GM12801 (cell line): ENCODE measurements around the gene ADAMTSL4.

Experiments used
- TF ChIP-seq, protein P1 (sequence below): IDR thresholded peaks from one replicate; pipeline ENCODE4 v1.5.1; 2011; ENCODE audit warnings: control low read depth; ENCODE audit not compliant: insufficient read length; ENCODE audit errors: extremely low read depth

The ADAMTSL4 gene

DNA sequence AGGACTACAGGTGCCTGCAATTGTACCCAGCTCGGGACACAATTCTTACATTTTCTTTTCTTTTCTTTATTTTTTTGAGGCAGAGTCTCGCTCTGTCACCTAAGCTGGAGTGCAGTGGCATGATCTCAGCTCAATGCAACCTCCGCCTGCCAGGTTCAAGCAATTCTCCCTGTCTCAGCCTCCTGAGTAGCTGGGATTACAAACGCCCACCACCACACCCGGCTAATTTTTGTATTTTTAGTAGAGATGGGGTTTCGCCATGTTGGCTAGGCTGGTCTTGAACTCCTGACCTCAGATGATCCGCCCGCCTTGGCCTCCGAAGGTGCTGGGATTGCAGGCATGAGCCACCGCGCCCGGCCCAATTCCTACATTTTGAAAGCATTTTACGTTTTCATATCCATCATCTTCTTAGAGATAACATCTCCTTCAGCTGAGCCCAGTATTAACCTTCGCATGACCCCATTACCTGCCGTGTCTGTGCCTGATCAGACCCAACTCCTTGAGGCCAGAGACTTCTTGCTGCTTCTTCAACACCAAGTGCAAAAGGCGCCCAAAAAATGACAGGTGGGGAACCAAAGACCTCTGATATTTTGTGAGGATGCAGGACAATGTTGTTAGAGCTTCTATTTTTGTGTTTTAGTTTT lies 2.8 kb upstream of the ADAMTSL4 start:
- TF ChIP-seq, protein P1, sequence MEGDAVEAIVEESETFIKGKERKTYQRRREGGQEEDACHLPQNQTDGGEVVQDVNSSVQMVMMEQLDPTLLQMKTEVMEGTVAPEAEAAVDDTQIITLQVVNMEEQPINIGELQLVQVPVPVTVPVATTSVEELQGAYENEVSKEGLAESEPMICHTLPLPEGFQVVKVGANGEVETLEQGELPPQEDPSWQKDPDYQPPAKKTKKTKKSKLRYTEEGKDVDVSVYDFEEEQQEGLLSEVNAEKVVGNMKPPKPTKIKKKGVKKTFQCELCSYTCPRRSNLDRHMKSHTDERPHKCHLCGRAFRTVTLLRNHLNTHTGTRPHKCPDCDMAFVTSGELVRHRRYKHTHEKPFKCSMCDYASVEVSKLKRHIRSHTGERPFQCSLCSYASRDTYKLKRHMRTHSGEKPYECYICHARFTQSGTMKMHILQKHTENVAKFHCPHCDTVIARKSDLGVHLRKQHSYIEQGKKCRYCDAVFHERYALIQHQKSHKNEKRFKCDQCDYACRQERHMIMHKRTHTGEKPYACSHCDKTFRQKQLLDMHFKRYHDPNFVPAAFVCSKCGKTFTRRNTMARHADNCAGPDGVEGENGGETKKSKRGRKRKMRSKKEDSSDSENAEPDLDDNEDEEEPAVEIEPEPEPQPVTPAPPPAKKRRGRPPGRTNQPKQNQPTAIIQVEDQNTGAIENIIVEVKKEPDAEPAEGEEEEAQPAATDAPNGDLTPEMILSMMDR = no peak

DNA sequence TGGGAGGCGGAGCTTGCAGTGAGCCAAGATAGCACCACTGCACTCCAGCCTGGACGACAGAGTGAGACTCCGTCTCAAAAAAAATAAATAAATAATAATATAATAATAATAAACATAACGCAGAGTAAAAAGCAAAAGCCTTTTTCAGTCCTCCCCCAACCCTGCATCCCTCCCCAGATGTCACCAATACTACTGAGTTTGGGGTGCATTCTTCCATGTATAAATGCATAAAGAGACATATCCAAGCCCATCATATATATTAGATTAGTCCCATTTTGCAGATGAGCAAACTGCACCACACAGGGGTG lies 930 bp upstream of the ADAMTSL4 start:
- TF ChIP-seq, protein P1 = no peak

DNA sequence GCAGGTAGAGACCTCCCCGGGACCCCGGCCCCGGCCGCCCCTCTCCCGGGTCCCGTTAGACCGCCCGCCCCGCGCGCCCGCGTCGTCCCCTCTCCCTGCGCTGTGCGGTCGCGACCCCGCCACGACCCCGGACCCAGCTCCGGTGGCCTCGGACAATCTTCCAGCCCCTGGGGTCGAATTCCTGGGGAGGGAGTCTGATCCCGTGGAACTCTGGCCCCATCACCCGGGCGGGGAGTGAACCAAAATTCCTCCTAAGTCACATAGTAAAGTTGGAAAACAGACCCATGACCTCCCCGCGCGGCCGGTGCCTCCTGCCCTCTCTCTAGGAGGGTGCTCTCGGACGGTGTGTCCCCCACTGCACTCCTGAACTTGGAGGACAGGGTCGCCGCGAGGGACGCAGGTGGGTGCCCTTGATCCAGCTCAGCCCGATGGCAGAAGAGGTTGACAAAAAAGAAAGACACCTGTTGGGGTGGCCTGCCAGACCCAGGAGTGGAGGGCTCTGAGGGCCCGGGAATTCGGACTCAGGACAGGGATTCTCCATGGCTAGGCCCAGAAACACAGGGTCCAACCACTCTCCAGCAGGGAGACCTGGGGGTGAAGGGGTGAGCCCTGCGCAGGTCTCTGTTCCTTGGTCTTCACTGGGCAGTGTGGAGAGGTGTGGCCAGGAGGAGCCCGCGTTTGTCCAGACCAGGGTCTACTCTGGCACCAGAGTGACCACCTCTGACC lies 451 bp downstream of the ADAMTSL4 start:
- TF ChIP-seq, protein P1 = no peak

DNA sequence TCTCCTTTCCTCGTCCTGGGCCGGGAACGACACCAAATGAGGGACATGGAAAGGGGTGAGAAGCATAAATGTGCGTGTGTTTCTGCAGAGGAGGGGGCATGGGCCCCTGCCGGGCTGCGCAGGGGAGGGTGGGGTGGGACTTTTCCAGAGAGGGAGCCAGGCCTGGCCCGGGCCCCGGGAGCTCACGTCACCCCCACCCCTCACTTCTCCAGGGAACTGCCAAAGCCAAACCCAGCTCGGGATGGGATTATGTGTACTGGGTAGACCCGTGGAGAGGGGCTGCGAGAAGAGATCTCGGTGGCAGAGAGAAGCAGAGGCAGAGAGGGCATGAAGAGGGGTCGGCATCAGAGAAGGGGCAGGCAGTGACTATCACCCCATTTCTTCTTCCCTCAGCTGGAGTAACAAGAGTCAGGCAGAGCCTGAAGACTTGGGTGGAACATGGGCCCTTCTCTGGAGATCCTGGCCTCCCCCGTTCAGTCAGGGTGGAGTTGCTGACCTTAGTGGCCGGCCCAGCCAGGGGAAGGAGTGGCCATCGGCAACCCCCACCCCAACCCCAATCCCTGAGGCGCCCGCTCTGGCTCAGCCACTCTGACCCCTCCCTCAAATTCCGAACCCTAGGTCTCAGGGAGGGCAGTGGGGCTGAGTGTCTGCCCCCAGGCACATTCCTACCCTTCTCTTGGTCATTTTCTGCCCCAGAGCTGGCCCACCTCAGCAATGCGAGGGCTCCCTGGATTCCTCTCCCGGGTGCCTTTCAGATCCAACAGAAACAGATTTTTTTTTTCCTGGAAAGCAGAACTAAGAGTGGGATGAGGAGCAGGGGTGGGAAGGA lies 1.2 kb downstream of the ADAMTSL4 start:
- TF ChIP-seq, protein P1 = no peak

DNA sequence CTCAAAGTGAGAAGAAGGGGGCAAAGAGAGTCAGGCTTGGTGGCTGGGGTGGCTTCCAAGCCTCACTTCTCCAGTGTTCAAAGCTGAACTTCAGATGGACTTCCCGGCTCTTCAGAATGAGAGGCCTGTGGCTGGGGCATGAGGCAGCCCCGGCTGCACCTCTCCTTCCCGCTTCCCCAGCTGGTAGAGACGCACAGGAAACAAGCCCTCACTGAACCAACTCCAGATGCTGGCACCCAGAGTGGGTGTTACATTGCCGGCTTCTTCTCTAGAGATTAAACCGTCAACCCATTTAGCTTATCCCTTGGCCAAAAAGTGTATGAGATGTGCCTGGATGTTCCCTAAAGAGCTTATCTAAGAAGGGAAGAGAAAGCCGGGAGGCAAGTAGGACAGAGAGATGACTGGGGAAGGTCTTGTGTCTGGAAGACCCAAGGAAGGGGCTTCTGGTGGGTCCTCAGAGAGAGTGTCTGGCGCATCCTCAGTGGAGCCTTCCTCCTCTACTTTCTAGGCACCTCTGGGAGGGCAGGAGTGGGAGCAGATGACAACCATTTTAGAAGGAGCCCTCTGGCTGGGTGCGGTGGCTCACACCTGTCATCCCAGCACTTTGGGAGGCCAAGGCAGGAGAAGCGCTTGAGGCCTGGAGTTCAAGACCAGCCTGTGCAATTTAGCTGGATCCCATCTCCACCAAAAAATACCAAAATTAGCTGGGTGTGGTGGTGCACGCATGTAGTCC lies 2.0 kb downstream of the ADAMTSL4 start:
- TF ChIP-seq, protein P1 = no peak

DNA sequence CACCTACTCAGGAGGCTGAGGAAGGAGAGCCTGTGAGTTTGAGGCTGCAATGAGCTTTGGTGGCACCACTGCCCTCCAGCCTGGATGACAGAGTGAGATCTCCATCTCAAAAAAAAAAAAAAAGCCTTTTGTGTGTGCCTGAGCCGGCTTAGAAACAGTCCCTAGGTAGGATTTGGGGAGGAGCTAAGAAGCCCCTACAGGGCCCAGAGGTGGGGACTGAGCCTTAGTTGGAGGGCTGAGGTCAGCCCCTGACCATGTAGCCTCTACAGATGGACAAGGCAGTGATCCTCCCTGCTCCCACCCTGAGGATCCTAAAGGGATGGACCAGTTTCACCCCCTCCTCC lies 2.5 kb downstream of the ADAMTSL4 start:
- TF ChIP-seq, protein P1 = no peak

DNA sequence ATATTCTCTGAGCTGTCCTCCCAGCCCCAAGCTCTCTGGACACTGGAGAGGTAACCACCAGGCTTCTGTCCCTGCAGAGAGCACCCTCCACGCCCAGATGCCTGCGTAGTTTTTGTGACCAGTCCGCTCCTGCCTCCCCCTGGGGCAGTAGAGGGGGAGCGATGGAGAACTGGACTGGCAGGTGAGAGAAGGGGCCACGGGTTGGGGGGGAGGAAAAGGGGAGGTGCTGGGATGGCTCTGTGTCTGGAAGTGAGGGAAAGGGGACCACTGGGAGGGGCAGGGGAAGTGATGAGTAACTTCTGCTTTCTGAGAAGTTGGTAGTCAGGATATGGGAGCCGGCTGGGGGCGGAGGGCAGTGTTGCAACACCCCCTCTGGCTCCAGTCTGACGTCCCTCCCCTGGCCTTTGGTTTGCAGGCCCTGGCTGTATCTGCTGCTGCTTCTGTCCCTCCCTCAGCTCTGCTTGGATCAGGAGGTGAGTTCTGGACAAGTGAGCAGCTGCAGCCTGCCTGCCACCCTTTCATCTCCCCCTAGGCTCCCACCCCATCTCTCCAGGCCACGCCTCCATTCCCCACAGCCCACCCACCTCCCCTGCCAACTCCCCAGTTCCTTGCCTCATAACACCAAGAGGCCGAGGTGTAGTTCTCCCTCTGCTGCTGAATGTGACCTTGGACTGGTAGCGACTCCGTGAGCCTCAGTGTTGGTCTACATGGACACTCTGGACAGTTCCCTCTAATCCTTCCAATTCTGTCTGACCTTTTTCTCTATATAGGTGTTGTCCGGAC lies 3.1 kb downstream of the ADAMTSL4 start:
- TF ChIP-seq, protein P1 = no peak
